WTC11 (cell line): Measurements from ENCODE around the gene GARS1. TPM values are rescaled to one million over a fixed set of nuclear protein-coding genes. Genes with fewer than 3 reads are reported as not detected.

Source experiments
- ATAC-seq: fragments of 200-7000 bp; cut with Tn5 transposase; 2 replicates; pipeline ENCODE4 v1.10.0; 2021; ENCODE audit warnings: mild to moderate bottlenecking, moderate library complexity
- CTCF ChIA-PET: fragments of 300-600 bp; sonication (Branson Sonifier 250); formaldehyde crosslinking; loops from one replicate; lab custom pipeline; 2021; ENCODE audit warnings: antibody characterized with exemption; lab: Charles Lee
- POLR2A ChIA-PET: fragments of 350-600 bp; sonication (Branson Sonifier 250); formaldehyde crosslinking; loops from one replicate; lab custom pipeline; 2021; ENCODE audit warnings: antibody characterized with exemption; lab: Charles Lee
- DNase-seq: peaks from one replicate; pipeline ENCODE4 v3.0.0; 2021; ENCODE audit warnings: low spot score
- H3K27ac Mint-ChIP-seq: 2 replicates; pipeline ENCODE4 v1.8.0; 2021; ENCODE audit warnings: mixed read lengths
- H3K27me3 Mint-ChIP-seq: 2 replicates; pipeline ENCODE4 v1.8.0; 2021; ENCODE audit warnings: low read depth, mild to moderate bottlenecking, moderate library complexity, mixed read lengths
- H3K36me3 Mint-ChIP-seq: 2 replicates; pipeline ENCODE4 v1.8.0; 2021; ENCODE audit warnings: mixed read lengths
- H3K4me1 Mint-ChIP-seq: 2 replicates; pipeline ENCODE4 v1.8.0; 2022; ENCODE audit warnings: mixed read lengths
- H3K4me3 Mint-ChIP-seq: 2 replicates; pipeline ENCODE4 v1.8.0; 2021; ENCODE audit warnings: mild to moderate bottlenecking, moderate library complexity, mixed read lengths
- H3K9me3 Mint-ChIP-seq: 2 replicates; pipeline ENCODE4 v1.8.0; 2021; ENCODE audit warnings: mixed read lengths
- ATF1 ChIP-seq: sonication (generic); formaldehyde crosslinking; IDR thresholded peaks from 2 replicates; pipeline ENCODE4 v1.8.1; 2023; ENCODE audit warnings: mild to moderate bottlenecking, moderate library complexity, missing genetic modification reagents
- CREM ChIP-seq: sonication (generic); formaldehyde crosslinking; IDR thresholded peaks from 2 replicates; pipeline ENCODE4 v1.8.1; 2022; ENCODE audit warnings: mild to moderate bottlenecking, missing genetic modification reagents, moderate library complexity
- ELF4 ChIP-seq: sonication (generic); formaldehyde crosslinking; IDR thresholded peaks from 2 replicates; pipeline ENCODE4 v1.8.1; 2022; ENCODE audit warnings: low read depth, mild to moderate bottlenecking, moderate library complexity, missing genetic modification reagents
- ESRRA ChIP-seq: sonication (generic); formaldehyde crosslinking; IDR thresholded peaks from 2 replicates; pipeline ENCODE4 v1.8.1; 2022; ENCODE audit warnings: mild to moderate bottlenecking, missing genetic modification reagents, borderline replicate concordance
- HMGA2 ChIP-seq: fragments of 250-450 bp; sonication (Bioruptor Pico); IDR thresholded peaks from 2 replicates; pipeline ENCODE4 v1.4.0; 2021; ENCODE audit warnings: mild to moderate bottlenecking, moderate library complexity
- JAZF1 ChIP-seq: fragments of 250-450 bp; sonication (Bioruptor Pico); IDR thresholded peaks from 2 replicates; pipeline ENCODE4 v1.9.0; 2021; ENCODE audit warnings: moderate library complexity, mild to moderate bottlenecking, inconsistent platforms
- NR2C2 ChIP-seq: sonication (generic); formaldehyde crosslinking; IDR thresholded peaks from 2 replicates; pipeline ENCODE4 v1.8.0; 2022; ENCODE audit warnings: mild to moderate bottlenecking, missing genetic modification reagents
- SP1 ChIP-seq: sonication (generic); formaldehyde crosslinking; conservative IDR thresholded peaks from 2 replicates; pipeline ENCODE4 v1.8.1; 2022; ENCODE audit warnings: missing genetic modification reagents
- TP53 ChIP-seq: sonication (generic); formaldehyde crosslinking; IDR thresholded peaks from 2 replicates; pipeline ENCODE4 v1.8.1; 2023; ENCODE audit warnings: mild to moderate bottlenecking, missing genetic modification reagents
- ZNF138 ChIP-seq: sonication (generic); formaldehyde crosslinking; conservative IDR thresholded peaks from 2 replicates; pipeline ENCODE4 v1.8.1; 2022; ENCODE audit warnings: mild to moderate bottlenecking, moderate library complexity, missing genetic modification reagents
- ZNF232 ChIP-seq: sonication (generic); formaldehyde crosslinking; IDR thresholded peaks from 2 replicates; pipeline ENCODE4 v1.8.0; 2022; ENCODE audit warnings: mild to moderate bottlenecking, missing genetic modification reagents
- ZNF671 ChIP-seq: fragments of 250-450 bp; sonication (Bioruptor Pico); IDR thresholded peaks from 2 replicates; pipeline ENCODE4 v1.8.0; 2021; ENCODE audit warnings: mild to moderate bottlenecking
- total RNA-seq: library from RNA; stranded (reverse); gene quantifications from 3 replicates; pipeline ENCODE4 v1.2.3, GENCODE V29; 2021
- TF ChIP-seq, protein P1 (sequence below): sonication (generic); formaldehyde crosslinking; conservative IDR thresholded peaks from 2 replicates; pipeline ENCODE4 v1.8.1; 2022; ENCODE audit warnings: mild to moderate bottlenecking, missing genetic modification reagents
- TF ChIP-seq, protein P2 (sequence below): sonication (generic); formaldehyde crosslinking; IDR thresholded peaks from 2 replicates; pipeline ENCODE4 v1.8.1; 2022; ENCODE audit warnings: missing genetic modification reagents, borderline replicate concordance
- TF ChIP-seq, protein P3 (sequence below): sonication (generic); formaldehyde crosslinking; IDR thresholded peaks from 2 replicates; pipeline ENCODE4 v1.8.1; 2023; ENCODE audit warnings: mild to moderate bottlenecking, moderate library complexity, missing genetic modification reagents
- TF ChIP-seq, protein P4 (sequence below): sonication (generic); formaldehyde crosslinking; IDR thresholded peaks from 2 replicates; pipeline ENCODE4 v1.8.1; 2022; ENCODE audit warnings: mild to moderate bottlenecking, moderate library complexity, missing genetic modification reagents
- TF ChIP-seq, protein P5 (sequence below): sonication (generic); formaldehyde crosslinking; IDR thresholded peaks from 2 replicates; pipeline ENCODE4 v1.8.1; 2023; ENCODE audit warnings: mild to moderate bottlenecking, missing genetic modification reagents, moderate library complexity
- TF ChIP-seq, protein P6 (sequence below): sonication (generic); formaldehyde crosslinking; IDR thresholded peaks from 2 replicates; pipeline ENCODE4 v1.8.1; 2022; ENCODE audit warnings: low read depth, mild to moderate bottlenecking, moderate library complexity, missing genetic modification reagents, borderline replicate concordance
- TF ChIP-seq, protein P7 (sequence below): sonication (generic); formaldehyde crosslinking; IDR thresholded peaks from 2 replicates; pipeline ENCODE4 v1.8.0; 2022; ENCODE audit warnings: mild to moderate bottlenecking, missing genetic modification reagents
- TF ChIP-seq, protein P8 (sequence below): sonication (generic); formaldehyde crosslinking; IDR thresholded peaks from 2 replicates; pipeline ENCODE4 v1.8.0; 2022; ENCODE audit warnings: mild to moderate bottlenecking, missing genetic modification reagents

GARS1 gene
- total RNA-seq, 1 experiment from 2014 or later: 236 TPM

DNA sequence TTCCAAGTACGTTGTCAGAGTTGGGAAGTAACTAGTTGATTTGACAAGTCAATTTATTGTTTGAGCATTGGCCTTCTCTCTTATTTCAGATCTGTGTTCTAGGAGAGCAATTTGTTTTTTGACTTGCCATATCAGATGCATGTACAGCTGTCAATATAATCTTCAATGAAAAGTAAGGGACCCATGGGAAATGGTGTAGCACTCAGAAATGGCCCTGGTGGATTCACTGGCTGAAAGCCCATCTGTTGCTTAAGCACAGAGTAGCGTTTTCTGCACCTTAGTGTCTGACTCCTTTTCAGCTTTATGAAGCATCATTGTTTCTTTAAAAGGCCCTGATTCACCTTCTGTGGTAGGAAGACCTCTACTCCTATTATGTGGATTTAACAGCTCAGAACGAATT is 10.2 kb downstream of the GARS1 start (continued):
- TF ChIP-seq ZNF232 (CRISPR knock-in tag) (no peak), ATF1 (CRISPR knock-in tag) (no peak), ZNF671 (CRISPR knock-in tag) (no peak), HMGA2 (no peak), ESRRA (CRISPR knock-in tag) (no peak), TP53 (CRISPR knock-in tag) (no peak), CREM (no peak), ZNF138 (CRISPR knock-in tag) (no peak)
- TF ChIP-seq, protein P1, sequence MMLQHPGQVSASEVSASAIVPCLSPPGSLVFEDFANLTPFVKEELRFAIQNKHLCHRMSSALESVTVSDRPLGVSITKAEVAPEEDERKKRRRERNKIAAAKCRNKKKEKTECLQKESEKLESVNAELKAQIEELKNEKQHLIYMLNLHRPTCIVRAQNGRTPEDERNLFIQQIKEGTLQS: no peak
- TF ChIP-seq, protein P2, sequence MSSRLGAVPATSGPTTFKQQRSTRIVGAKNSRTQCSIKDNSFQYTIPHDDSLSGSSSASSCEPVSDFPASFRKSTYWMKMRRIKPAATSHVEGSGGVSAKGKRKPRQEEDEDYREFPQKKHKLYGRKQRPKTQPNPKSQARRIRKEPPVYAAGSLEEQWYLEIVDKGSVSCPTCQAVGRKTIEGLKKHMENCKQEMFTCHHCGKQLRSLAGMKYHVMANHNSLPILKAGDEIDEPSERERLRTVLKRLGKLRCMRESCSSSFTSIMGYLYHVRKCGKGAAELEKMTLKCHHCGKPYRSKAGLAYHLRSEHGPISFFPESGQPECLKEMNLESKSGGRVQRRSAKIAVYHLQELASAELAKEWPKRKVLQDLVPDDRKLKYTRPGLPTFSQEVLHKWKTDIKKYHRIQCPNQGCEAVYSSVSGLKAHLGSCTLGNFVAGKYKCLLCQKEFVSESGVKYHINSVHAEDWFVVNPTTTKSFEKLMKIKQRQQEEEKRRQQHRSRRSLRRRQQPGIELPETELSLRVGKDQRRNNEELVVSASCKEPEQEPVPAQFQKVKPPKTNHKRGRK (CRISPR knock-in tag): no peak
- TF ChIP-seq, protein P3, sequence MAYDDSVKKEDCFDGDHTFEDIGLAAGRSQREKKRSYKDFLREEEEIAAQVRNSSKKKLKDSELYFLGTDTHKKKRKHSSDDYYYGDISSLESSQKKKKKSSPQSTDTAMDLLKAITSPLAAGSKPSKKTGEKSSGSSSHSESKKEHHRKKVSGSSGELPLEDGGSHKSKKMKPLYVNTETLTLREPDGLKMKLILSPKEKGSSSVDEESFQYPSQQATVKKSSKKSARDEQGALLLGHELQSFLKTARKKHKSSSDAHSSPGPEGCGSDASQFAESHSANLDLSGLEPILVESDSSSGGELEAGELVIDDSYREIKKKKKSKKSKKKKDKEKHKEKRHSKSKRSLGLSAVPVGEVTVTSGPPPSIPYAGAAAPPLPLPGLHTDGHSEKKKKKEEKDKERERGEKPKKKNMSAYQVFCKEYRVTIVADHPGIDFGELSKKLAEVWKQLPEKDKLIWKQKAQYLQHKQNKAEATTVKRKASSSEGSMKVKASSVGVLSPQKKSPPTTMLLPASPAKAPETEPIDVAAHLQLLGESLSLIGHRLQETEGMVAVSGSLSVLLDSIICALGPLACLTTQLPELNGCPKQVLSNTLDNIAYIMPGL: no peak
- TF ChIP-seq, protein P4, sequence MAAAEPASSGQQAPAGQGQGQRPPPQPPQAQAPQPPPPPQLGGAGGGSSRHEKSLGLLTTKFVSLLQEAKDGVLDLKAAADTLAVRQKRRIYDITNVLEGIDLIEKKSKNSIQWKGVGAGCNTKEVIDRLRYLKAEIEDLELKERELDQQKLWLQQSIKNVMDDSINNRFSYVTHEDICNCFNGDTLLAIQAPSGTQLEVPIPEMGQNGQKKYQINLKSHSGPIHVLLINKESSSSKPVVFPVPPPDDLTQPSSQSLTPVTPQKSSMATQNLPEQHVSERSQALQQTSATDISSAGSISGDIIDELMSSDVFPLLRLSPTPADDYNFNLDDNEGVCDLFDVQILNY: no peak

DNA sequence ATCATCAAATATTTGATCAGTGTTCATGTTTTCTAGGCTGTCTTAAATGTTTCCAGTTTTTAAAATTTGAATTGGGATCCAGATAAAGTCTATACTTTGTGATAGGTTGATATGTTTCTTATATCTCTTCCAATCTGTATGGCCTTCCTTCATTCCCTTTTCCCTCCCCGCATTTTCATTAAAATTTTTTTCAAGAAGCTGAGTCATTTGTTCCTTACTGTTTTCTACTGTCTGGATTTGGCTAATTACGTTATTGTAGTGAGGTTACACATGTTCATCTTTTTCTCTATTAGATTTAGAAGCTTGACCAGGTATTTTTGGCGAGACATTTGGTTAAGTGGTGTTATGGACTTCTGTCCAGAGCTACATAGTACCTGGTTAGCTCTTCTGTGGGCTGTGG is 11.2 kb downstream of the GARS1 start:
- DNase-seq (no peak), ATAC-seq (no peak)
- Mint-ChIP-seq H3K9me3 (no peaks in the 10 kb centered on the region), H3K27ac (no peak overlapping the region), H3K4me1 (no peaks in the 10 kb centered on the region), H3K36me3 (peaks cover 75% of the 10 kb centered on the region), H3K4me3 (no peak overlapping the region), H3K27me3 (no peaks in the 10 kb centered on the region)
- ChIA-PET CTCF (no interaction called here), POLR2A (interaction anchor here (0.6 kb wide), 1 partner anchor 9 kb away, joined by 6 read pairs; no protein-coding TSS in a partner anchor)
- TF ChIP-seq, protein P5, sequence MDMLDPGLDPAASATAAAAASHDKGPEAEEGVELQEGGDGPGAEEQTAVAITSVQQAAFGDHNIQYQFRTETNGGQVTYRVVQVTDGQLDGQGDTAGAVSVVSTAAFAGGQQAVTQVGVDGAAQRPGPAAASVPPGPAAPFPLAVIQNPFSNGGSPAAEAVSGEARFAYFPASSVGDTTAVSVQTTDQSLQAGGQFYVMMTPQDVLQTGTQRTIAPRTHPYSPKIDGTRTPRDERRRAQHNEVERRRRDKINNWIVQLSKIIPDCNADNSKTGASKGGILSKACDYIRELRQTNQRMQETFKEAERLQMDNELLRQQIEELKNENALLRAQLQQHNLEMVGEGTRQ (CRISPR knock-in tag): no peak
- no peak for TF ChIP-seq SP1 (CRISPR knock-in tag)
- no peak for TF ChIP-seq ELF4 (CRISPR knock-in tag)
- TF ChIP-seq, protein P6, sequence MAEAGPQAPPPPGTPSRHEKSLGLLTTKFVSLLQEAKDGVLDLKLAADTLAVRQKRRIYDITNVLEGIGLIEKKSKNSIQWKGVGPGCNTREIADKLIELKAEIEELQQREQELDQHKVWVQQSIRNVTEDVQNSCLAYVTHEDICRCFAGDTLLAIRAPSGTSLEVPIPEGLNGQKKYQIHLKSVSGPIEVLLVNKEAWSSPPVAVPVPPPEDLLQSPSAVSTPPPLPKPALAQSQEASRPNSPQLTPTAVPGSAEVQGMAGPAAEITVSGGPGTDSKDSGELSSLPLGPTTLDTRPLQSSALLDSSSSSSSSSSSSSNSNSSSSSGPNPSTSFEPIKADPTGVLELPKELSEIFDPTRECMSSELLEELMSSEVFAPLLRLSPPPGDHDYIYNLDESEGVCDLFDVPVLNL (CRISPR knock-in tag): no peak
- TF ChIP-seq ATF1 (CRISPR knock-in tag): no peak
- TF ChIP-seq, protein P7, sequence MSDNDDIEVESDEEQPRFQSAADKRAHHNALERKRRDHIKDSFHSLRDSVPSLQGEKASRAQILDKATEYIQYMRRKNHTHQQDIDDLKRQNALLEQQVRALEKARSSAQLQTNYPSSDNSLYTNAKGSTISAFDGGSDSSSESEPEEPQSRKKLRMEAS: no peak
- TF ChIP-seq, protein P8, sequence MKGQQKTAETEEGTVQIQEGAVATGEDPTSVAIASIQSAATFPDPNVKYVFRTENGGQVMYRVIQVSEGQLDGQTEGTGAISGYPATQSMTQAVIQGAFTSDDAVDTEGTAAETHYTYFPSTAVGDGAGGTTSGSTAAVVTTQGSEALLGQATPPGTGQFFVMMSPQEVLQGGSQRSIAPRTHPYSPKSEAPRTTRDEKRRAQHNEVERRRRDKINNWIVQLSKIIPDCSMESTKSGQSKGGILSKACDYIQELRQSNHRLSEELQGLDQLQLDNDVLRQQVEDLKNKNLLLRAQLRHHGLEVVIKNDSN (CRISPR knock-in tag): no peak
- no peak for TF ChIP-seq JAZF1
- no peak for TF ChIP-seq NR2C2
